Measurements from ENCODE around the gene ARMH1. TPM values are rescaled to one million over a fixed set of nuclear protein-coding genes. Genes with fewer than 3 reads are reported as not detected.
"Not testable (repeated sequence)": the region's sequence is repeated elsewhere in the genome, so short reads cannot be mapped to it uniquely, and the experiment has no call there.

ARMH1 gene
- total RNA-seq, 6 experiments from 2014 or later = 0.14 to 0.41 (median 0.32) TPM; not detected in 2

DNA sequence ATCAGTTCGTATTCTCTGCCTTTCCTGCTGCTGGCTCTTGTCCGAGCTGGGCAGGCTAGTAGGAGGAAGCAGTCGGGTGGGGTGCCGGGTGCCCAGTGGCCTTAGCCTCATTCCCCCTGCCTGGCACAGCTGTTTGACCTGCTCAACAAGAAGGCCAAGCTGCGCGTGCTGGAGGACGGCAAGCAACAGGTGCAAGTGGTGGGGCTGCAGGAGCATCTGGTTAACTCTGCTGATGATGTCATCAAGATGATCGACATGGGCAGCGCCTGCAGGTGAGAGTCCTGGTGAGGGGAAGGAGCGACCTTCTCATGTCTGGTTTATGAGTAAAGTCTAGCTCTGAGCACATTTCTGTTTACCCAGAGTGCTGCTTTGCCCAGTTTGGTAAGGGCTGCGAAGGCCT is 84.6 kb downstream of the ARMH1 start:
- no peaks in the 10 kb centered on the region for H3K4me1 Mint-ChIP-seq (ENCODE audit: low read depth)
- no peak overlapping the region for H3K27ac Mint-ChIP-seq
- H3K4me3 Mint-ChIP-seq = no peak overlapping the region
- no peak for DNase-seq
- H3K27me3 Mint-ChIP-seq (ENCODE audit: insufficient read depth) = no peaks in the 10 kb centered on the region
- TF ChIP-seq, protein P1, sequence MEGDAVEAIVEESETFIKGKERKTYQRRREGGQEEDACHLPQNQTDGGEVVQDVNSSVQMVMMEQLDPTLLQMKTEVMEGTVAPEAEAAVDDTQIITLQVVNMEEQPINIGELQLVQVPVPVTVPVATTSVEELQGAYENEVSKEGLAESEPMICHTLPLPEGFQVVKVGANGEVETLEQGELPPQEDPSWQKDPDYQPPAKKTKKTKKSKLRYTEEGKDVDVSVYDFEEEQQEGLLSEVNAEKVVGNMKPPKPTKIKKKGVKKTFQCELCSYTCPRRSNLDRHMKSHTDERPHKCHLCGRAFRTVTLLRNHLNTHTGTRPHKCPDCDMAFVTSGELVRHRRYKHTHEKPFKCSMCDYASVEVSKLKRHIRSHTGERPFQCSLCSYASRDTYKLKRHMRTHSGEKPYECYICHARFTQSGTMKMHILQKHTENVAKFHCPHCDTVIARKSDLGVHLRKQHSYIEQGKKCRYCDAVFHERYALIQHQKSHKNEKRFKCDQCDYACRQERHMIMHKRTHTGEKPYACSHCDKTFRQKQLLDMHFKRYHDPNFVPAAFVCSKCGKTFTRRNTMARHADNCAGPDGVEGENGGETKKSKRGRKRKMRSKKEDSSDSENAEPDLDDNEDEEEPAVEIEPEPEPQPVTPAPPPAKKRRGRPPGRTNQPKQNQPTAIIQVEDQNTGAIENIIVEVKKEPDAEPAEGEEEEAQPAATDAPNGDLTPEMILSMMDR (IDR thresholded peaks at IDR 0.05) = no peak
- H3K9me3 Mint-ChIP-seq = no peaks in the 10 kb centered on the region
- H3K36me3 Mint-ChIP-seq (ENCODE audit: low read depth) = peaks cover 27% of the 10 kb centered on the region; the same call in 1 of the 2 replicates

DNA sequence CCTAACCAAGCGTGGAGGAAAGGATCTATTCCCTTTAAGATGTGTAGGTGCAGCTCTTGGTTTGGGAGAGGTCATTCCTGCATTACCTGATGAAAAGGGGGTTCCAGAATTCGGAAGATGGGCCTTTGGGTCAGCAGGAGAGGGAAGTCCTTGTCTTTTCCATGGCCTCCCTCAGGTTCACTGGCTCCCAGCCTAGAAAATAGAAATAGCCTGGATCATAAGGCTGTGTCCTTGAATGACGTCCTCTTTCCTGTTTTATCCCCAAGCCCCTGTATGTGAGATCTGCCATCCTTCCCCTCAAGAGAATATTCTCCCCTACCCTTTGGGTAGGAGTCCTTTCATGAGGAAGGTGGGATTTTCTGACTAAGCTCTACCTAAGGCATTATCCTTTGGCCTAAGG is 86.4 kb downstream of the ARMH1 start:
- TF ChIP-seq, protein P1 (IDR thresholded peaks at IDR 0.05) = no peak
- H3K4me3 Mint-ChIP-seq = no peak overlapping the region
- peaks cover 22% of the 10 kb centered on the region; the same call in 1 of the 2 replicates for H3K36me3 Mint-ChIP-seq (ENCODE audit: low read depth)
- DNase-seq = no peak
- H3K9me3 Mint-ChIP-seq = no peaks in the 10 kb centered on the region
- no peaks in the 10 kb centered on the region for H3K27me3 Mint-ChIP-seq (ENCODE audit: insufficient read depth)
- no peak overlapping the region for H3K27ac Mint-ChIP-seq
- no peaks in the 10 kb centered on the region for H3K4me1 Mint-ChIP-seq (ENCODE audit: low read depth)

DNA sequence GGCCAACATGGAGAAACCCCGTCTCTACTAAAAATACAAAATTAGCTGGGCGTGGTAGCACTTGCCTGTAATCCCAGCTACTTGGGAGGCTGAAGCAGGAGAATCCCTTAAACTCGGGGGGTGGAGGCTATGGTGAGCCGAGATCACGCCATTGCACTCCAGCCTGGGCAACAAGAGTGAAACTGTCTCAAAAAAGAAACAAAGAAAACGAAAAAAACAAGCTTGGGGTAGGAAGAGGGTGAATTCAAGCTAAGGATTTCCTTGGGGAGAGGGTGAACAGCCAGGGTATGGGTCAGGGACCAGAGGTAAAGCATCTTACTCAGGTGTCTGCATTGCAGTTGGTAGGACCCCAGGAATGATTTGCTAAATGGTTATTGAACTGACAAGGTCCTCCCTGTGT is 91.9 kb downstream of the ARMH1 start:
- not testable (repeated sequence) for H3K4me1 Mint-ChIP-seq (ENCODE audit: low read depth); H3K4me3 Mint-ChIP-seq; H3K9me3 Mint-ChIP-seq; DNase-seq; H3K27me3 Mint-ChIP-seq (ENCODE audit: insufficient read depth); H3K27ac Mint-ChIP-seq
- H3K36me3 Mint-ChIP-seq (ENCODE audit: low read depth) = peaks cover 19% of the 10 kb centered on the region; the same call in 1 of the 2 replicates

Other genes starting within 250 kb of the ARMH1 start
- 1 to 10 TPM; 3.2 to 5.0 (median 4.4) TPM for gene TMEM53, start 233 bp upstream of the ARMH1 start, total RNA-seq (2021; fragmentation: NEBNext Ultra II Directional; extraction: Animal tissue kit (Norgen Biotek cat#: 25700))
- gene RNU5D-1, start 56.5 kb downstream of the ARMH1 start, total RNA-seq (2021; fragmentation: NEBNext Ultra II Directional; extraction: Animal tissue kit (Norgen Biotek cat#: 25700)) = not detected
- gene KIF2C, start 65.1 kb downstream of the ARMH1 start, total RNA-seq (2021; fragmentation: NEBNext Ultra II Directional; extraction: Animal tissue kit (Norgen Biotek cat#: 25700)) = 10 to 100 TPM; 15.6 to 48.5 (median 43.3) TPM
- 1,000 to 10,000 TPM; 1,518 to 1,745 (median 1,633) TPM for gene RPS8, start 100.8 kb downstream of the ARMH1 start, total RNA-seq (2021; fragmentation: NEBNext Ultra II Directional; extraction: Animal tissue kit (Norgen Biotek cat#: 25700))
- gene BEST4, start 113.5 kb downstream of the ARMH1 start, total RNA-seq (2021; fragmentation: NEBNext Ultra II Directional; extraction: Animal tissue kit (Norgen Biotek cat#: 25700)) = under 1 TPM; 0.09 to 0.23 (median 0.12) TPM
- gene PLK3, start 125.7 kb downstream of the ARMH1 start, total RNA-seq (2021; fragmentation: NEBNext Ultra II Directional; extraction: Animal tissue kit (Norgen Biotek cat#: 25700)) = 10 to 100 TPM; 37.1 to 44.6 (median 39.2) TPM
- gene DYNLT4, start 132.6 kb downstream of the ARMH1 start, total RNA-seq (2021; fragmentation: NEBNext Ultra II Directional; extraction: Animal tissue kit (Norgen Biotek cat#: 25700)) = under 1 TPM in 1 of 6 experiments, not detected in 5; 0.46 TPM
- 10 to 100 TPM; 12.2 to 21.4 (median 13.9) TPM for gene BTBD19, start 133.8 kb downstream of the ARMH1 start, total RNA-seq (2021; fragmentation: NEBNext Ultra II Directional; extraction: Animal tissue kit (Norgen Biotek cat#: 25700))
- gene PTCH2, start 168.5 kb downstream of the ARMH1 start, total RNA-seq (2021; fragmentation: NEBNext Ultra II Directional; extraction: Animal tissue kit (Norgen Biotek cat#: 25700)) = under 1 TPM; 0.37 to 0.81 (median 0.61) TPM

Measured in HFFc6 (cell line).